GM03348 (cell line): Measurements from ENCODE around the gene ZACN.
A peak's percentile ranks its signal among the peaks of the same experiment; 100 is the strongest.

Experiments used
- DNase-seq: peaks from one replicate; pipeline ENCODE4 v3.0.0; 2012; ENCODE audit warnings: low spot score

ZACN gene

DNA sequence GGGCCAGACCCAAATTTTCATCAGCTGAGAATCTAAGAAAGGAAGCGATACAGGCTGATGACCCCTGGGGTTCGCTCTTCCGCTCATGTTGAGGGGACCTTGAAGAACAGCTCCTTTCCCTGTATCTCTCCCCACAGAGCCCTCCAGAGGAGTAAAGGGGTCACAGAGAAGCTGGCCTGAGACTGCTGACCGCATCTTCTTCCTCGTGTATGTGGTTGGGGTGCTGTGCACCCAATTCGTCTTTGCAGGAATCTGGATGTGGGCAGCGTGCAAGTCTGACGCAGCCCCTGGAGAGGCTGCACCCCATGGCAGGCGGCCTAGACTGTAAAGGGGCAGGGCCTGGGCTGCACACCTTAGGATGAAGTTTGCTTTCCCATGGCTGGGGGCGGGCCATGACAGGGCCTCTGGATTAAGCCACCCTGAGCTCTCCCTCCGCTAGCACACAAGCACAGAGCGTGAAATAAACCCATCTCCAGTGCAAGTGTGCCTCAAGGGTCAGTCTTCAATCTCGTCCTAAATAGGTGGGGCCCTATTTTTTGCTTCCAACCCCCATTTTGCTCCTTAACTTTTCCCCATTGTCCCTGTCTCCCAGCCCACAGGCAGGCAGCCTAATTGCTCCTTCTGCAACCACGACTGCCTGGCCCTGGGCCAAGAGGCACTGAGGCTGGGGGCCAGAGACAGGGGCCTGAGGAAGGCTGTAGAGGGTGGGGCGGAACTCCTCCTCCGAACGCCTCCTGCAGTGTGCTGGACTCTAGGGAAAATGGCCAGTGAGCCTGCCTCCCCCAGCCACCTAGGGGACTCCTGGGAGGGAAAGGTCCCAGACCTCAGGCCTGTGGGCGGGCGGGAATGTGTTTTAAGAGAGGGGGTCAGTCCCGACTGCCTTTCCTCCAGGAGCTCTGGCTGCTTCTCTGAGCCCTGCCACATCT, 3.6 kb downstream of the ZACN start:
- no peak for DNase-seq

DNA sequence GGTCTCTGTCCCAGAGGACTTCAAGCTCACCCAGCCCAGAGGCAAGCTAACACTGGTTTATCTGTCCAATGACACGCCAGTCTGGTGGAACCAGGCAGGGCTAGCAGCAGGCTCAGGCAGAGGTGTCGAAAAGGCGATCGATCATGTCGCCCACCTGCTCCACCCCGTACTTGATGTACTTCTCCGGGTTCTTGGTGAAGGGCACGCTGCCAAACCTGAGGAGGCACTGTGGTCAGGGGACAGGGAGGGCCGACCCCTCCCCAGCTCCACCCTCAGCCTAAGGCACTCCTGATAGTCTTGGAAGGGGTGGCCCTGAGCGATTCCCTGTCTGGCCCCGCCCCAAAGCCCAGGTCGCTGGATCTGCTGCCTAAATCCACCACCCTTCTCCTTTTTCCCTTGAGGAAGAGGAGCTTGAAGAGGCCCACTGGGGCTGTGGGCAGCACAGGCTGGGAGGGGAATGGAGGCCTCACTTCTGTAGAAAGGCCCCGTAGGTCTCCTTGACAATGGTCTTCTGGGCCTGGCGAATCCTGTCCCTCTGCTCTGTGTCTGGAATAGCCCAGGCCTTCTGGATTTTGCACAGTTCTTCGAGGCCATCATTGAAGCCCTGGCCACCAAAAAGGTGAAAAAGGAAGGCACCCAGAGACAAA, 4.7 kb downstream of the ZACN start:
- no peak for DNase-seq

DNA sequence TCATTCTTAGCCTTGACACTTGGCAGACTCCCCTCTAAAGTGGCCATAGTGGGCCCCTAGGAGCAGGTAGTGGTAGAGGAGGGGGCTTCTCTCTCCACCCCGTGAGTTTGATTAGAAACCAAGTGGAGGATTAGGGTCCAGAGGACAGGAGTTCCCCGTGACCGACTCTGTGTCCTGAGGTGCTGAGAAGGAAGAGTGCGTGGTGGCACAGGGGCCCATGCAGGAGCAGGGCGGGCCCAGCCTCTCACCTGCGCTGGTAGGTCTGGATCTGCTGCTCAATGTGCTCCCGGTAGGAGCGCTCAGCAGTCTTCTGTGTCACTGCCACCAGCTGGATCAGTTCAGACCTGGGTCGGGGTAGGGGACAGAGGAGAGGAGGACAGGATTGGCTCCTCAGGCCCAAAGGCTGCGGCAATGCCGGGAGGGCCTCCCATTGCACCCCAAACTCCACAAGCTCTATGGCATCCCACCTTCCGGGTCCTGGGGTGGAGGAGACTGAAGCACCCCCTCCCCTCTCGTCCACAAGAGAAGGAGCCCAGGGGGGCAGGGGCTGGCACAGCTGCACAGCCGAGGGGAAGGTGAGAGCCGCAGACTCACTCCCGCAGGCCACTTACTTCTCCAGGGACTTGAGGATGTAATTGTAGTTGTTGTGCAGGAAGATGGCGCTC, 6.2 kb downstream of the ZACN start:
- DNase-seq: no peak

DNA sequence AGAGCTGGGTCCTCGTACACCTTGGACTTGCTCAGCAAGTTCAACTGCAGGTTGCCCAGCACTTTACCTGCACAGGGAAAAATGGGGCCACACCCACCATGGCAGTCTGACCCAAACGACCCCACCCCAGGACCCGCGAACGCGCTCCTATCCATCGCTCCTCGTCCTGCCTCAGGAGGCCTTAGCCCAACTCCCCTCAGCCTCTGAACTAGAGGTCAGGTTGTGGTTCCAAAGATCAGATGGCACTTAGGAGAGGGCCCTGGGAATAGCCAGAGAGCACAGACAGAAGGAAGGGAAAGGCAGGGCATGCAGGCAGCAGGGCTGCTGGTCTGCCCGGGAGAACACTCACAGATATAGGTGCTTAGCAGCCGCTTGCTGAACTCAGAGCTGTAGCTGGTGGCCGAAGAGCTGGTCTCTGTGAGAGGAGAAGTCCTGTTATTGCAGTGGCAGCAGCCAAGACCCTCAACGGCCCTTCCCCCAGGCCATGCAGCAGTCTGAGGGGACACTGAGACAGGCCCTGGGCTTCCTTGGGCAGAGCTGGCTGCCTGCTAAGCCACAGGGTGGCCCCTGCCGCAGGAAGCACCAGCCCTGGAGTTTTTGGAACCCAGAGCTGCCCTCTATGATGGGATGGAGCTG, 6.9 kb downstream of the ZACN start:
- DNase-seq: no peak

DNA sequence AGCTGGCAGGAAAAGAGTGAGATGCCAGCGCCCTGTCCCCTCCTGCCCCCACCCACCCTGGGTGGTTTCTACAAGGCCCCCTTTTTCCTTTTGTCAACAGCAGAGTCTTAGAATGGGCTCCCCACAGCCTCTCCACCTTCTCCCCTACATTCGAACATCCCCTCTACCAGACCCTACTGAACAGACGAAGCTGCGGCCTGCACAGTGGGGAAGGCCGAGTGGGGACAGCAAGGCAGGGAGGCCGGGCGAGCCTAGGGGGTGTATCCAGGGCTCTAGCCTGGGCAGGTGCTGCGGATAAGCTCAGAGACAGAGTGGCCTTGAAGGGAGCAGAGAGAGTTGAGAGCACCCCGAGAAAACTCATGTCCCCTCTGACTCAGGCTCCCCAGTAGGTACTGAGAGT, 7.4 kb downstream of the ZACN start:
- DNase-seq: no peak

DNA sequence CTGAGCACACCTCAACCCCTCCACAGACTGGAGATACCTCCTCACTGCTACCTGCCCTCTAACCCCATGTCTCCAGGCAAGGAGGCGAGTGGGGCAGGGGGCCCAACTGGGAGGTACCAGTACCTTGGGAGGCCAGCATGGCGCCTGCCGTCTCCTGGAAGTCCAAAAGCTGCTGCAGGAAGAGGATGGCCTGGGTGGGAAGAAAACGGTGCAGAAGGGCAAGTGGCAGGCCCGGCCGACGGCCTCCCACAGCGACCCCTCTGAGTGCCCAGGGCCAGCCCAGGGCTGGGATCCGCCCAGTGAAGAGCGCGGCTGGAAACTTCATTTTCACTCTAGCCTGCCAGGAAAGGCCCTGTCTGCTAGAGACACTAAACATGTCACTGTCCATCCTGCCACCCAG, 8.5 kb downstream of the ZACN start:
- DNase-seq: no peak

DNA sequence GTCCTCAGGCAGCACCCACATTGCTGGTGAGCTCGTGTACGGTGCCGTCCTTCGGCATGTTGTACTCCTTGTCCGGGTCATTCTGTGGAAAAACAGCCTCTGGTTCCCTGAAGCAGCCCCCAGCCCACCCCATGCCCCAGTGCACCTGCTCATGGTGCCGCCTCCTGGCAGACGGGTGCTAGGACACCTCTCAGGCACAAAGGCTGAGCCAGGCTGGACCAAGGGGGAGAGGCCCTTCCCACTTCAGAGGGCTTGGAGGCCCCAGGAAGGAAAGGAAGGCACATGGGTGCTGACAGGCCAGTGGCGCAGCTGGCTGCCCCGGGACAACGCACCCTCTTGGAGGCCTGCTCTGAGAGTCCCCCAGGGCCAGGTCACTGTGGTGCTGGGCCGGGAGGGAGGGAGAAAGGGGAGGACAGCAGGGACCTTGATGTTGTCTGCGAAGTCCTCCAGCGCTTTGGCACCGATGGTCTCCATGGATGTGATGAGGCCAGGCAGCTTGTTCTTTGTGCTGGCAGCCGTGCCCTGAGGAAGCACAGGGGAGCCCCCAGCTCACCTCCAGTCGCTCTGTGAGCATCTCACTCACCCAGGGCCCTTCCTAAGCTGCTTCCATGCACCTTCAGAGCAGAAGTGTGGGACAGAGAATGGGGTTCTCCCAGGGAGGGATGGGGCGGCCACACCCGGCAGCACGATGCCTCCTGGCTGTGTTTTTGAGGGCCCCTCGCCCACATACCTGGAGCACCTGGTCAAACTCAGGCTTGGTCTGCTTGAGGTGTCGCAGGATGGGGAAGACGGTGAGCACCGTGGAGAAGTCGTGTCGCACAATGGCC, 9.3 kb downstream of the ZACN start:
- DNase-seq: no peak

DNA sequence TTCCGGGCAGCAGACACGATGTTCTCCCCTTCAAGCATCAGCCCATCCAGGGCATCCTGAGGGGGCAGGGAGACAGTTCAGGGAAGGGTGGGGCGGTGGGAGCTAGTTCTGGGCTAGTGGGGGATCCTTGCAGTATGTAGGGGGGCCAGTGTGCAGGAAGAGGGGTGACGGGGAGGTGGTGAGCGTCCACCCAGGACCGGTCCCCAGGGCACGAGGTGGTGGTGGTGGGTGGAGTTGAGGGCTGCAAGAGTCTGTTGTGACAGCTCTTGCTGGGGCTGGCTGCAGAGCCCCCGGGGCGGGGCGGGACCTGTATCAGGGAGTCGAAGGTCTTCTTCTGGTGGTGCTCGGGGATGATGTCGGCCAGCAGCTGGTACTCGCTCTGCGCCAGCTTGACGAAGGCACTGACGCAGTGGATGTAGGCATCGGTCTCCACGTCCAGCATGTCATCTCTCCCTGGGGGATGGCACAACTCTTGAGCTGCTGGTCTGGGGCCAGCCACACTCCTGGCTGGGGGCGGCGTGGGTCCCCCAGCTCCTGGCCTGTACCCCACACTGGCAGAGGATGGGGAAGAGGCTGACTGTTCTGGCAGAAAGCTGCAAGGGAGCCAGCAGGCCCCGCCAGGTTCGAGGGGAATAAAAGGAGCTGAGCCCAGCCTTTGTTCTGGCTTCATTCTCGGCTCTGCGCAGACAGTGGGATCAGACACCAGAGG, 10.0 kb downstream of the ZACN start:
- no peak for DNase-seq

DNA sequence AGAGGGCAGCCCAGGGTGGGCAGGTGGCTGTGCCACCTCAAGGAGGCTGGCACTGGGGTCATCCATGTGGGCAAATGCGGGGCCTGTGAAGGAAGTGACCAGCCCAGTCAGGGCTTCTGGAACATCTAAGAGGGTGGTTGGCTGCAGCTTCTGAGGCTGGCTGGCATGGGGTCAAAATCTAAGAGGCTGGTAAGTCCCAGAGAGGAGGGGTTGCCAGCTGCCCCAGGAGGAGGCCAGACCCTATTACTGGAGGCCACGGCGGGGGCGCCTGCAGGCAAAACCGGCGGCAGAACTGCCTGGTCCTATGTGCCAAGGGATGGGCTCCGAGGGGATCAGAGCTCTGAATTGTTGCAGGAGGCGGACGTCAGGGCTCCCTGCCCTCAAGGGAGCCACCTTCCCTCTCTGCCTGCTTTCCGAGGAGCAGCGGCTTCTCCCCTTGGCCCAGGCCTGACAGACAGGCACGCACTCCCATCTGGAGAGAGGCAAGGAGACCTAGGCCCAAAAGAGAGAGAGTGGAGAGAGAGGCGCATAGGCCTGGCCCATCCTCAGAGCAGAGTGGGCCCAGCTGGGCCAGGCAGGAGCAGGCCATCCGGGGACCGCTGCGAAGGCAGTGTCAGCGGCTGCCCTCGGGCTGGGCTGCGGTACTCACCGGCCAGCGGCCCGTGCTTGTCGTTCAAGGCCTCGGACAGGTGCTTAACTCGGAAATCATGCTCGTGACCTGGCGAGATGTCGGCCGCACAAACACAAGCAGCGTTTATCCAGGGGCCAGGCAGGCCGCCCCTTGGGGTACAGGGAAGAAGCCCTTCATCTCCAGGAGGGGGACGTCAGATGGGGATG, 10.9 kb downstream of the ZACN start:
- DNase-seq: no peak

DNA sequence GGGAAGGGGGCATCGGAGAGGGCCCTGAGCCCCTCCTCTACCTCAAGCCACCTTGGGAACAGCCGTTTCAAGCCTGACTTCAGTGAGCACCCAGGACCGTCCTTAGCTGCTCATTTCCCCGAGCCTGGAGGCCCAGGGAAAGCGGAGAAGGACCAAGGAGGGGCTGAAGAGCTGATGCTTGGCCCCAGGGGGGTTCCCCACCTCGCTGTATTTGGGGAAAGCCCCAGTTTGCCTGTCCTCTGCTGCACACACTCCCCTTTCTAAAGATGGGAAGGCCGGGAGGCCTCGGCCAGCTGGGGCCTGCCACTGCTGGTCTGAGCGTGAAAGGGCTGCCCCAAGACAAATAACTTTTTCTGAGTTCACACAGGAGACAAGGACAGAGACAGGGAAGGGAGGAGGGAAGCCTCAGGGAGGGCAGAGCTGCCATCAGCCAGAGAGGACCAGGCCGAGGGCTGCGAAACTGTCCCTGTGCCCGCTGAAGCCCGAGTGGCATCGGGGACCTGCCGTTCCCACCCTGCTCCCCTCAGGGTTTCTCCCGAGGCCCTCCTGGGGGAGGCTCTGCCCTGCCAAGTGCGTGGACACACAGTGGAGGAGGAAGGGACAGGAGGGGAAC, 11.6 kb downstream of the ZACN start:
- no peak for DNase-seq

DNA sequence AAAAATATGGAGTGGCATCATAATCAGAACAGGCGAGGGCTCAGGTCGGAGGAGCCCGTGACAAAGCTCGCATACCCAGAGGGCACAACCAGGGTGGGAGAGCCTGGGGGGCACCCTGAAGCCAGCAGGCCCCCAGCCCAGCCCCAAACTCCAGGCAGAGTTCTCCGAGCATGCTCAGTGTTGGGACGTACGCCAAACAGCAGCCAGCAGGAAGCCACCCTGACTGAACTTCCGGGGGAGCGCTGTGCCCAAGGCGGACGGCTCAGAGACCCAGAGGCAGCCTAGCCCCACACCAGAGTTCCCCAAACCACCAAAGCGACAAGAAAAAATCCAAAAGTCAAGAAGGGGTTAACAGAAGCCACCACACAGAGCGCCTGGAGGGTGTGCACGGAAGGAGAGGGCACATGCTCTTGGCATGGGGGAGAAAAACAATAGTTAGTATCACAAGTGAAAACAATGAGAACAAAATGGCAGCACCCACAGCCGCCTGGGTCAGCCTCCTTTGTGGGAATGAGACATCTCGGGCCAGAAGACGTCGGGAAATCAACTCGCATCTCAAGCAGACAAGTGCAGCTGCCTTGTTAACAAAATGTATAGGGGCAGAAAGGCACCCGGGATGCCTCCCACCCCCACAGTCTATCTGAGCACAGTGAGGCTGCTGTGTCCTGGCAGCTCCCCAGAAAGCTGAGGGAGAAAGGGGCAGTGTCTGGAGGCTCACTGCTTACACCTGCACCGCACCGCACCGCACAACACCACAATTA, 12.7 kb downstream of the ZACN start:
- DNase-seq: no peak

DNA sequence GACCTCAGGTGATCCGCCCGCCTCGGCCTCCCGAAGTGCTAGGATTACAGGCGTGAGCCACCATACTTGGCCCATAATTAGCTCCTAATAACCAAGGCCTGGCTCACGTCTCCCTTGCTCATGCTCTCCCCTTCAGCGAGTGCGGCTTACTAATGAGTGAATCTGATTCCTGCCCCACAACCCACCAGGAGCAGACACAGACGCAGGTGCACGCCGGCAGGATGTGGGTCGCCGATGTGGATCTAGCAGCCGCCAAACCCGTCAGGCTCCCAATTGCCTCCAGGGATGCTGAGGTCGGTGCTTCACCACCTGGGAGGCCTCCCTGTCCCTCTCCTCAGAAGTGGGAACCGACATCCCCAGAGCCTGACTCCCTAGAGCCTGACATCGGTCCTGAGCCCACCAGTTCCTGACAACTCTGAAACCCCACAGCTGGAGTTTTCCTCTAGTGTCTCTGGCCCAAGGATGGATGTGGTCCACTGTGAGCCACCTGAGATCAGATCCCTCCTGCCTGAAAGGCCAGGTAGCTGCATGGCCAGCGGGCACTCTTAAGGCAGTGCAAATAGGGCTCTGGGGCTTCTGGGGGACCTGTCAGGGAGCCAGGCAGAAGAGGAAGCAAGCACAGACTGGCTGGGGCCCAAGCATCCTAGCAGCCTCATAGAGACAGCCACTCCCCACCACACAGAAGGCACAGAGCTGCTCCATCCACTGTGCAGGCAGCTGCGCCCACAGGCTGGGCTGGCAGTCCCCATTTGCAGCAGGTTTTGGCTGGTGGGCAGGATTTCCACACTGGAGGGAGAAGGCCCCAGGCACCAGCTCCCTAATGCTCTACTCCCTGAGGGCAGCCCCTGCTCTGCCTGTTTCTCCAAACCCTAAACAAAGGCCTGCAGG, 13.8 kb downstream of the ZACN start:
- DNase-seq: no peak

DNA sequence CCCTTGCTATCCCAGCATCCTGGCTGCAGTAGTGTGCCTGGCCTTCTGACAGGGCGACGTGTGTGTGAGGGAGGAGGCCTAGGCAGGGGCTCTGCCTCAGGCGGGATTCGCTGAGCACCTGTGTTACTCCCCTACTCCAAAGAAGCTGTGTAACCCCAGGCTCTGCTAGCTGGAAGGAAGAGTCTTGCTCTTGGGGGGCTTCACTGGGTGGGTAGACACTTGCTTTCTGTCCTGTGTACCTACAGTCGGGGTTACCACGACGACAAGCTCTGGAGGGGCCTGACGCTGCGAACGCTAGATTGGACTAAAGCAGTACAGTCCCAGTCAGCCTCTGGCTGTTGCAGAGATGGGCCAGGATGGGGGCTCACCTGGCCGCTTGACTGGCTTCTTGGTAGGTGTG, 15.1 kb downstream of the ZACN start:
- no peak for DNase-seq

DNA sequence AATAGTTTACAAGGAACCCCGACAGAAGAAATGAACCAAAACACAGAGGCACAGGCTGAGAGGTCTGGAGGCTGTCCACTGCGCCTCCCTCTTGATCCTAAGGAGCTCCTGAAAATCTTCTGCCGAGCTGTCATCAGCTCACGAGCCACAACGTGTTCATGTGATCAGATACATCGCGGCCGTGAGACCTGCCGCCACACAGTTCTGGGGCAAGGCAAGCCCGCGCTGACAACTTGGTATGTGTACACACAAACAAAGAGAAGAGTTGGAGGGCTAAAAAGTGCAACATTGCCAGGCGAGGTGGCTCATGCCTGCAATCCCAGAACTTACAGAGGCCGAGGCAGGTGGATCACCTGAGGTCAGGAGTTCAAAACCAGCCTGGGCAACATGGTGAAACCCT, 17.0 kb downstream of the ZACN start:
- DNase-seq: no peak

DNA sequence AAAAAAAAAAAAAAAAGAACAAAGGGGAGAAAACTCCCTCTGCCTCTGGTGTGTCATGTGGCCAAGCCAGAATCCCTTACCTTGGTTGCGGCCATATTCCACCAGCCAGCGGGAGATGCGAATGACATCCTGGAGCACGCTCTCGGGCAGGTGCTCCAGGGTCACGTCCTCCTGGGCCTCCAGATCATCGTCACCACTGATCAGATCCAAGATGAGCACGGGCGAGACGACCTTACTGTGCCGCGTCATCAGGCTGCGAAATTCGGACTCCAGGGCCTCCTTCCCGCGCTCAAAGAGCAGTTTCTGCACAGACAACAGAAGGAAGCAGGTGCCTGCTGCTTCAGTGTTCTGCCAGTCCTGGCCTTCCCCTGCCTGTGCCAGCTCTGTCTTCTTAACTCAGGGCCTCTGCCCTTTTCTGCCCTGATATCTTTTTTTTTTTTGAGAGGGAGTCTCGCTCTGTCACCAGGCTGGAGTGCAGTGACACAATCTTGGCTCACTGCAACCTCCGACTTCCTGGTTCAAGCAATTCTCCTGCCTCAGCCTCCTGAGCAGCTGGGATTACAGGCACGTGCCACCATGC, 18.8 kb downstream of the ZACN start:
- no peak for DNase-seq

DNA sequence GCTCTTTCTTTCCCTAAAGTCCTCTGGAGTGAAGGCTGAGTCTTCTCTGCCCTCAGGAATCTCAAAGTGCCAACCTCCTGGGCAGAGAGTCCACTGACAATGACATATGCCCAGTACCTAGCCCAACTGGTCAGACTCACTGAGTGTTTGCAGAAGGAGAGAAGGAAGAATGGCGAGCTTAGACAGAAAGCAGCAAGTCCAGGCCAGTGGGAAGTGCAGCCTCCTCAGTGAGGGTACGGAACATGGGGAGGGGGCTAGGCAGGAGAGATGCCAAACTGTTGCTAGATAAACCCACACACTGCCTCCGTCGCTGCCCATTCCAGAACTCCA, 23.9 kb downstream of the ZACN start:
- DNase-seq: no peak

DNA sequence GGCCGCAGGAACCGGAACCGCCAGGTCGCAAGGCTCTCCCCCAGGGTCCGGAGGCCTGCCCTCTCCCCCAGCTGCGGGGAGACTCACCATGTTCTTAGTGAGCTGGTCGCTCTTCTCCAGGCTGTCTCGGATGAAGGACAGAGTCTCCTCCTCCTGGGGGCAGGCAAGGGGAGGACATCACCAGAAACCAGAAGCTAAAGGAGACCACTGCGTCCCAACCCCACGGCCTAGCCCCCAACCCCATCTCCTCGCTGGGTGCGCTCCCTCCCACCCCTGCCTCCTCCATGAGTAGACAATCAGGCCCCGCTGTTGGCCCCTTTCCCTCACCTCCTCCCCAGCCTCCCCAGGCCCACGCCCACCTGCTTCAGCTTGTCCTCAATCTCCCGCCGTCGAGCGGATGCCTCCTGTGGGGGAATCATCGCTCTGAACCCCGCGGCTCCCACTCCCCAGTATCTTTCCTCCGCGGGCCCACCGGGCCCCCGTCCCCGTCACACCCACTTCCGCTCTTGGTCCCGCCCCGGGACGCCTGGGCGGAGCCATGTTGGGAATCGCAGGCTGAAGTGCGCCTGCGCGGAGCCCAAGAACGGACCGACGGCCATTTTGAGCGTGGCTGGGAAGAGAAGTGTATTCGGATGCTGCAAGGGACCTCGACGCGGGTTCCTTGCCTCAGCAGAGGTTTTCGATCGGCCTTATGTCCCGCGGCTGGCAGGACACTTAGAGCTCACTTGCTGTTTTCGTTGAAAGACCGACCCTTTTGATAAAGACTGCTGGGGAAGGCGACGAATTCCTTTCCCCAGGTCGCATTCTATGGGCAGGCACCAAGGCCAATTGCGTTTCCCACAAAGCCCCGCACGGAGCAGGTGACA, 24.5 kb downstream of the ZACN start, which contains the start of gene EXOC7:
EXOC7 (minus strand) TSS at position 514 of the 866 bp plus-strand sequence; CDS start at position 419, 95 bp downstream.
- DNase-seq: peak; percentile 99
